Left hindlimb (tissue), 1 donor: Measurements from ENCODE around the gene SMAD3.

Source experiments
- DNase-seq: peaks from one replicate; pipeline ENCODE4 v3.0.0-alpha.2; 2018

Gene SMAD3

GRCh38 chr15:67097930-67098740, 32.7 kb downstream of the SMAD3 start:
- peak; percentile 86 for DNase-seq

GRCh38 chr15:67098768-67099282, 33.4 kb downstream of the SMAD3 start:
- DNase-seq: no peak

- DNase-seq: no peak
Measured at GRCh38 chr15:67100124-67100791, 34.9 kb downstream of the SMAD3 start.

- no peak for DNase-seq
Measured at GRCh38 chr15:67100801-67101581, 35.6 kb downstream of the SMAD3 start.

- DNase-seq: no peak
Measured at GRCh38 chr15:67101911-67102598, 36.7 kb downstream of the SMAD3 start.

- DNase-seq: no peak
Measured at GRCh38 chr15:67102599-67102929, 37.2 kb downstream of the SMAD3 start.

- DNase-seq: no peak
Measured at GRCh38 chr15:67103021-67103420, 37.6 kb downstream of the SMAD3 start.

- no peak for DNase-seq
Measured at GRCh38 chr15:67103432-67103831, 38.0 kb downstream of the SMAD3 start.

GRCh38 chr15:67103869-67104268, 38.5 kb downstream of the SMAD3 start:
- no peak for DNase-seq

- DNase-seq: no peak
Measured at GRCh38 chr15:67104510-67104909, 39.1 kb downstream of the SMAD3 start.

GRCh38 chr15:67105065-67105951, 39.9 kb downstream of the SMAD3 start:
- DNase-seq: no peak

GRCh38 chr15:67105991-67106763, 40.8 kb downstream of the SMAD3 start:
- DNase-seq: no peak

GRCh38 chr15:67106764-67107013, 41.3 kb downstream of the SMAD3 start:
- no peak for DNase-seq

- DNase-seq: no peak
Measured at GRCh38 chr15:67107014-67107812, 41.8 kb downstream of the SMAD3 start.

GRCh38 chr15:67108122-67108961, 42.9 kb downstream of the SMAD3 start:
- DNase-seq: no peak

GRCh38 chr15:67109141-67110034, 44.0 kb downstream of the SMAD3 start:
- DNase-seq: no peak

GRCh38 chr15:67110361-67110781, 45.0 kb downstream of the SMAD3 start:
- DNase-seq: no peak
